NCI-H2107 (cell line): Measurements from ENCODE around the gene CLDND1.

ENCODE experiments used
- DNase-seq: peaks from one replicate; lab custom pipeline; 2025; lab: John Stamatoyannopoulos, UW

CLDND1 gene

GRCh38 chr3:98514948-98515347, 7.8 kb downstream of the CLDND1 start:
- DNase-seq: no peak

- no peak for DNase-seq
Observed at GRCh38 chr3:98513736-98514135, 9.0 kb downstream of the CLDND1 start.

GRCh38 chr3:98513091-98513511, 9.6 kb downstream of the CLDND1 start:
- no peak for DNase-seq

- no peak for DNase-seq
Observed at GRCh38 chr3:98512576-98512975, 10.1 kb downstream of the CLDND1 start.

GRCh38 chr3:98508582-98508981, 14.1 kb downstream of the CLDND1 start:
- DNase-seq: no peak

- no peak for DNase-seq
Observed at GRCh38 chr3:98504539-98504938, 18.2 kb downstream of the CLDND1 start.

- no peak for DNase-seq
Observed at GRCh38 chr3:98501863-98502576, 20.7 kb downstream of the CLDND1 start.

GRCh38 chr3:98501270-98501669, 21.4 kb downstream of the CLDND1 start:
- no peak for DNase-seq

- DNase-seq: no peak
Observed at GRCh38 chr3:98500019-98500418, 22.7 kb downstream of the CLDND1 start.

GRCh38 chr3:98497381-98497780, 25.3 kb downstream of the CLDND1 start, which contains the start of gene OR5K2:
OR5K2 (plus strand) TSS chr3:98497681; CDS start chr3:98497681, 0 bp downstream.
- no peak for DNase-seq

GRCh38 chr3:98483626-98484025, 39.1 kb downstream of the CLDND1 start:
- no peak for DNase-seq

- DNase-seq: no peak
Observed at GRCh38 chr3:98482717-98483482, 39.8 kb downstream of the CLDND1 start.
